Spinal cord (tissue), 10 donors: ENCODE results near the gene ASH1L. TPM values are rescaled to one million over a fixed set of nuclear protein-coding genes. Genes with fewer than 3 reads are reported as not detected.

ENCODE experiments used
- DNase-seq, 6 donors: peaks; one replicate each; pipeline versions ENCODE4 v3.0.0 to v3.0.0-alpha.2; 2013 to 2015; ENCODE audit warnings: low spot score in 6 of 6, low read depth in 4 of 6
- H3K27ac ChIP-seq: one replicate; pipeline ENCODE4 v1.5.1; 2013; ENCODE audit warnings: low read depth, low read length, control low read depth
- H3K27me3 ChIP-seq: one replicate; pipeline ENCODE4 v1.6.1; 2013; ENCODE audit warnings: low read length; ENCODE audit not compliant: control insufficient read depth, insufficient read depth
- H3K36me3 ChIP-seq: one replicate; pipeline ENCODE4 v1.6.1; 2013; ENCODE audit warnings: low read length; ENCODE audit not compliant: control insufficient read depth, insufficient read depth
- H3K4me1 ChIP-seq: one replicate; pipeline ENCODE4 v1.6.1; 2013; ENCODE audit warnings: low read length; ENCODE audit not compliant: control insufficient read depth, insufficient read depth
- H3K4me3 ChIP-seq: one replicate; pipeline ENCODE4 v1.5.1; 2013; ENCODE audit warnings: low read depth, low read length, control low read depth
- H3K9me3 ChIP-seq: one replicate; pipeline ENCODE4 v1.6.1; 2013; ENCODE audit warnings: low read length; ENCODE audit not compliant: control insufficient read depth, insufficient read depth
- WGBS: methylation state at CpG from one replicate; pipeline ENCODE4 v1.1.5; 2013; ENCODE audit warnings: missing lambda C conversion rate; ENCODE audit not compliant: insufficient coverage; 5-methylcytosine and 5-hydroxymethylcytosine counted together
- polyA plus RNA-seq, 2 donors: library from polyadenylated mRNA; unstranded; fragments of 120-200 nt; gene quantifications; one replicate each; pipeline ENCODE4 v1.2.1, GENCODE V29; 2013; ENCODE audit not compliant: insufficient read length in 2 of 2
- total RNA-seq, 2 donors: library from RNA; depleted of rRNA in 1 of 2; stranded (reverse); fragments of 120-200 nt in 1 of 2; fragments of >200 nt in 1 of 2; gene quantifications; one replicate each; pipeline versions ENCODE4 v1.2.3 to v1.2.4, GENCODE V29; 2013 to 2014
- donor health status: healthy.

ASH1L gene
- total and polyA plus RNA-seq, 4 donors = 35.9 to 65.9 (median 46.0) TPM

DNA sequence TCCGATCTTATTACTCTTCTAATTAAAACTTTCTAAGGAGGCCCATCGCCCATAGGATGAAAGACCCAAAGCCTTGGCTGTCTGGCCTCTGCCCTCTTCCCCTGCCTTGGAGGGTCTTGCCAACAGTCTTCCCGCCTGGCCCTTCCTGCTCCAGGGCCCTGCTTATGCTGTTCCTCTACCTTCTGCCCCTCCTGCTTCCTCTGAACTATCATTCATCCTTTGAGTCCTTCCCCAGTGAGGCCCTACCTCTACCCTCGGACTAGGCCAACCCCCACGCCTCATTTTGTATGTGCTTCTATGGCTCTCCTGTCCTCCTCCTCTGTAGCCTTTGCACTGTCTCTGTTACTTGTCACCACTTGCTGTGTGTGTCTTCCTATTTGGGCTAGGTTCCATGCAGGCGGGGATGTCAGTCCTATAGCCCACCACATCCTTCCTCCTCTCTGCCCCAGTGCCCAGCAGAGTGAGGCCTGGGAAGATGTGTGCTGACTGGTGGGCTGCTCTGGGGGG lies 236.5 kb downstream of the ASH1L start:
- Histone ChIP-seq H3K4me3 (no peak overlapping the region), H3K36me3 (peaks cover 61% of the 10 kb centered on the region), H3K9me3 (no peaks in the 10 kb centered on the region), H3K27ac (no peak overlapping the region), H3K4me1 (peaks cover 39% of the 10 kb centered on the region), H3K27me3 (no peaks in the 10 kb centered on the region)
- 83% methylated on average over 5 of the region's 6 CpGs for WGBS
- no peak for DNase-seq

GRCh38 chr1:155325603-155325893 lies 237.1 kb downstream of the ASH1L start:
- no peaks in the 10 kb centered on the region for H3K27me3 ChIP-seq
- H3K27ac ChIP-seq = no peak overlapping the region
- peaks cover 45% of the 10 kb centered on the region for H3K4me1 ChIP-seq
- peak in 1 of 6 donors; percentile 7 for DNase-seq
- H3K36me3 ChIP-seq = peaks cover 63% of the 10 kb centered on the region
- peak overlapping the region; percentile 81 for H3K4me3 ChIP-seq
- H3K9me3 ChIP-seq = no peaks in the 10 kb centered on the region
- WGBS = 57% methylated on average over 6 of the region's 6 CpGs

DNA sequence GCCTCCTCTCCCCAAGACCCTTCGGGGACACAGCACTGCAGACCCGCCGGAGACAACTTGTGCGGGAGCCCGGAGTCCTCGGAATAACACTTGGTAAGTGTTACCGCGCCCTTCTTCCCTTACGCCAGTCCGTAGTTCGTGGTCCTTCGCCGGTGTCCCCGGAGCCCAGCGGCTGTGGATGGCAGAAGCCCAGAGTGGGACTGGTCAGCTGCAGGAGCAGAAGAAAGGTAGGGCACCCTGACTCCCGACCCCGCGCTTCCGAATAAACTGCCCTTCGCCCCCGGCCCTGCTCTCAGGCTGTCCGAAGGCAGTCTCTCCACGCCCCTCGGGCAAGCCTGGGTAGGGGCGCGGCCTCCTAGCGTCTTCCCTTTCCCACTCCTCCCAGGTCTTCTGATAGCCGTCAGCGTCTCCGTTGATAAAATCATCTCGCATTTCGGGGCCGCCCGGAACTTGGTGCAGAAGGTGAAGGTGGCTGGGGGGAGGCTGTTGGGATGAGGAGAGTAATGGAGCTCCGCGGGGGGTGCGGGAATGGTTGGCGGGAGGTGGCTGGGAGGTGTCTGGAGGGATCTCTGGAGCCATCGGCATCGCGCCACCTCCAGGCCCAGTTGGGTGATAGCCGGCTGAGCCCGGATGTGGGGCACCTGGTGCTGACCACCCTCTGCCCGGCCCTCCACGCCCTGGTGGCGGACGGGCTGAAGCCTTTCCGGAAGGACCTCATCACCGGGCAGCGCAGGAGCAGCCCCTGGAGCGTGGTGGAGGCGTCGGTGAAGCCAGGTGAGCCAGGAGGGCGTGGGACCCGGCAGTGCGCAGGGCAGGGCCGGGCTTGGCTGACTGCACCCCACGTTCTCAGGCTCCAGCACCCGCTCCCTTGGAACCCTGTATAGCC lies 237.6 kb downstream of the ASH1L start:
- H3K4me1 ChIP-seq = peaks cover 50% of the 10 kb centered on the region
- peak overlapping the region; percentile 81 for H3K4me3 ChIP-seq
- H3K36me3 ChIP-seq = peaks cover 58% of the 10 kb centered on the region
- peak overlapping the region; percentile 91 for H3K27ac ChIP-seq
- peak in 2 of 6 donors; percentile 14 to 51 for DNase-seq
- no peaks in the 10 kb centered on the region for H3K9me3 ChIP-seq
- WGBS = 12% methylated on average over 55 of the region's 59 CpGs
- no peaks in the 10 kb centered on the region for H3K27me3 ChIP-seq

DNA sequence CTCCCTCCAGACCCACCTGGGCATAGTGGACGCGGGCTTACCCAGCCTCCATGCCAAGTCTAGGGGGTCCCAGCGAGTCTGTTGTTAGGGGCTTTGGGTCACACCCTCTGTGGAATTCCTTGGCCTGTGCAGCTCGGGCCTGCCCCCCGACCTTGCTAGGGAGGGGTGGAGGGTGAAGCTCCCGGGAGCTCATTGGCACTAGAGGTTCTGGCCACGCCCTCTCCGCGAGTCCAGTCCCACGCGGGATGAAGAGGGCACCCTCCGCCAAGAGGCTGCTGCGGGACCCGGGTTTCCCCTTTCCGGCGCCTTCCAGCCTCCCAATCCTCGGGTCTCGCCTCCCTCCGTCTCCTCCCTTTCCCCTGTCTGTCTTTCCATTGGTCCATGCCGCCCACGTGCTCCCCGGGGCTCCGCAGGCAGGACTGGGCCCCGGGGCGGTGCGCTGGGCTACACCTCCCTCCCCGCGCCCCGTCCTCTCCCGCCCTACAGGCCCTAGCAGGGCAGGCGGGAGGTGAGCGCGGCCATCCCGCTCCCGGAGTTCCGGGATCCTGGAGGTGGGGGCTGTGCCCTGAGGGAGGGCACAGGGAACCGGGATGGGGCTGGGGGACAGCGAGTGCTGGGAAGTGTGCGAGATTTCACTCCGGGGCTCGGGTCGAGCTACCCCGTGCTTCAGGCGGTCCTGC lies 238.4 kb downstream of the ASH1L start:
- under 1% methylated on average over 44 of the region's 44 CpGs for WGBS
- Histone ChIP-seq H3K27ac (peak overlapping the region; percentile 91), H3K4me1 (peaks cover 55% of the 10 kb centered on the region), H3K36me3 (peaks cover 58% of the 10 kb centered on the region), H3K27me3 (no peaks in the 10 kb centered on the region), H3K9me3 (no peaks in the 10 kb centered on the region), H3K4me3 (peak overlapping the region; percentile 81)
- peak in 5 of 6 donors; percentile 72 to 96 (median 82) for DNase-seq

DNA sequence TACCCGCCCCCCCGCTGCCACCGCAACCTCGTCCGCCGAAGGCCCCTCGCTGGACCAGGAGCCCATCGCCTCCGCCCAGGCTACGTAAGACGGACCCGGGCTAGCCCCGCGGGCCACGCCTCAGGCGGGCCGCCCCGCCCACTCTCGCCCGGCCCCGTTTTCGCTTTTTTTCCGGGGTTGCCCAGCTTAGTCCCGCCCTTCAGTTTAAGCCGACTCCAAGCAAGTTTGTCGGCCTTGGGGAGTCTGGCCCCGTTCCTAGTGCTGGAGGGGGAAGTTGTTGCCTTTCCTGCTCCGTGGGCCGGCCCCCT lies 238.9 kb downstream of the ASH1L start:
- peak overlapping the region; percentile 91 for H3K27ac ChIP-seq
- peak overlapping the region; percentile 81 for H3K4me3 ChIP-seq
- no peaks in the 10 kb centered on the region for H3K27me3 ChIP-seq
- 0% methylated on average over 29 of the region's 29 CpGs for WGBS
- no peaks in the 10 kb centered on the region for H3K9me3 ChIP-seq
- H3K4me1 ChIP-seq = peaks cover 55% of the 10 kb centered on the region
- H3K36me3 ChIP-seq = peaks cover 54% of the 10 kb centered on the region
- DNase-seq = peak in 3 of 6 donors; percentile 60 to 91 (median 74)

DNA sequence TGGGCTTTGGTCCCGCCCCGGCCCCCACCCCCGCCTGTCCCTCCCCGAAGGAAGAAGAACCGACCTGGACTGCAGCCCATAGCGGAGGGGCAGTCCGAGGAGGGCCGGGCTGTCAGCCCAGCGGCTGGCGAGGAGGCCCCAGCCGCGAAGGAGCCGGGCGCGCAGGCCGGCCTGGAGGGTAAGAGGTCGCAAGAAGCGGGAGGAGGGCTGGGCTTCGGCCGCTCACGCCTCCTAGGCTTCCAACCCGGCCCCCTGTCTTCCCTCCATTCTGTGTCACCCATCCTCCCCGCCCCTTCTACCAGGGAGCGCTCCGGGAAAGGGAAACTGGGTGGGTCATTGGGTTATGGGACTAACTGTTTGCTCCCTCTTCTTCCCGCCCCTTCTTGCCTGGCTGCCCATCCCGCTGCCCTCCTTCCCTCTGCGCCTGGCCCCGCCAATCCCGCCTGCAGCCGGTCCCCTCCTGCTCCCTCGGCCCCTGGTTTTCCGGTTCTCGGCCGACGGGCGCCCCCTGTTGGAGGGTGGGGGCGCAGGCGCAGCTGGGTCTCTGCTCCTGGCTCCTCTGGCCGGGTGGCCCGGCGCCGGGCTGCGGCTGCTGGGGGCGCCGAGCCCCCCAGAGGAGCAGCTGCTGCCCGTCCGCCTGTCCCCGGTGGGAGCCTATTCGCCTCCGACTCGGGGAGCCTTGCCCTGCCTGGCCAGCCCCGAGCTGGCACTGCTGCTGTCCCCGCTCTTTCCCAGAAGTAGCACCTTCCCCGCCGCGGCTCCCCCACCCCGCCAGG lies 239.5 kb downstream of the ASH1L start:
- DNase-seq = peak in 3 of 6 donors; percentile 76 to 94 (median 90)
- WGBS = 0% methylated on average over 49 of the region's 58 CpGs
- Histone ChIP-seq H3K27ac (peak overlapping the region; percentile 91), H3K36me3 (peaks cover 54% of the 10 kb centered on the region), H3K4me3 (peak overlapping the region; percentile 81), H3K27me3 (no peaks in the 10 kb centered on the region), H3K9me3 (no peaks in the 10 kb centered on the region), H3K4me1 (peaks cover 55% of the 10 kb centered on the region)

GRCh38 chr1:155322571-155322952 lies 240.0 kb downstream of the ASH1L start:
- H3K4me3 ChIP-seq = peak overlapping the region; percentile 81
- H3K27me3 ChIP-seq = no peaks in the 10 kb centered on the region
- DNase-seq = peak in 2 of 6 donors; percentile 62
- H3K27ac ChIP-seq = peak overlapping the region; percentile 91
- H3K9me3 ChIP-seq = no peaks in the 10 kb centered on the region
- H3K4me1 ChIP-seq = peaks cover 55% of the 10 kb centered on the region
- peaks cover 52% of the 10 kb centered on the region for H3K36me3 ChIP-seq
- WGBS = under 1% methylated on average over 28 of the region's 28 CpGs

- Histone ChIP-seq H3K27ac (peak overlapping the region; percentile 91), H3K9me3 (no peaks in the 10 kb centered on the region), H3K27me3 (no peaks in the 10 kb centered on the region), H3K36me3 (peaks cover 51% of the 10 kb centered on the region), H3K4me1 (peaks cover 55% of the 10 kb centered on the region), H3K4me3 (peak overlapping the region; percentile 81)
- peak in 1 of 6 donors; percentile 44 for DNase-seq
- WGBS = 32% methylated on average over 14 of the region's 27 CpGs
Observed at GRCh38 chr1:155321639-155322503, 240.7 kb downstream of the ASH1L start.
